Measurements from ENCODE around the gene ERN2.
"Not testable (repeated sequence)": the region's sequence is repeated elsewhere in the genome, so short reads cannot be mapped to it uniquely, and the experiment has no call there.

ERN2 gene

DNA sequence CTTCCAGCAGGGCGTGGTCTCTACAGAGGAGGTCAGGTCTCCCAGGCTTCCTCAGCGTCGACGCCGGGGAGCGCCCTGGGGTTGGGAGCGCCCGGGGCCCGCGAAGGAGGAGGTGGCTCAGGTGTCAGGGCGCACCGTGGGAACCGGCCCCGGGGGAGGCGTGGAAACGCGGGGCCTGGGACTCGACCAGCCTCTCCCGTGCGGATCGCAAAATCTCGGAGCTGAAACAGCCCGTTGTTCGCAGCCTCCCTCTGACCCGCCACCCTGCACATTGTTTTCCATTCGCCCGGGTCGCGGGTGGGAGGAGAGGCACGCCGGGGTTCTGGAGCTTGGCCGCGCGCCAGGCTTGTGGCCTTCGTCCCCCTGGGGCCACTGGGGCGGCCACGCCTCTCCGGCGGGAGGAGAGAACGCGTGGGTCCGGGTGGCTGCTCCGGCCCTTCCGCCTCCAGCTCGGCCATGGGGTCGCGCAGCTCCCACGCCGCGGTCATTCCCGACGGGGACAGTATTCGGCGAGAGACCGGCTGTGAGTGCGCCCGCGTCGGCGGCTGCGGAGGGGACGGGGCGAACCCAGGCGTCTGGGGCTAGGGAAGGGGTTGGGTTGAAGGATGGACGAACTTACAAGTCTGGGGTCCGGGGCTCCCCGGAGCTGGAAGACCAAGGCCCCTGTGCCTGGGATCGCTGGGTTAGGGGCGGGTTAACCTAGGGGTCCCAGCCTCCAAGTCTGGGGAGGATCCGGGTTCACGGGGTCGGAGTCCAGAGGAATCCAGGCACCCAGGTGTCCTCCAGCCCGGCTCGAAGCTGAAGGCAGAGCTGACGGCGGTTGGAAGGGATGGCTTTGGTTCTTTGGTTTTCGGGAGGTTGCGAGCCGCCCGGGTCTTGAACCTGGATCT lies 41.8 kb upstream of the ERN2 start, which contains the start of gene CHP2:
Gene CHP2 (plus strand): TSS at position 433 of the 890 bp plus-strand sequence. CDS start 24 bp downstream, at position 457.
- no peaks in the 10 kb centered on the region for H3K9me3 ChIP-seq (ENCODE audit: control insufficient read depth, low read length)
- TF ChIP-seq, protein P1, sequence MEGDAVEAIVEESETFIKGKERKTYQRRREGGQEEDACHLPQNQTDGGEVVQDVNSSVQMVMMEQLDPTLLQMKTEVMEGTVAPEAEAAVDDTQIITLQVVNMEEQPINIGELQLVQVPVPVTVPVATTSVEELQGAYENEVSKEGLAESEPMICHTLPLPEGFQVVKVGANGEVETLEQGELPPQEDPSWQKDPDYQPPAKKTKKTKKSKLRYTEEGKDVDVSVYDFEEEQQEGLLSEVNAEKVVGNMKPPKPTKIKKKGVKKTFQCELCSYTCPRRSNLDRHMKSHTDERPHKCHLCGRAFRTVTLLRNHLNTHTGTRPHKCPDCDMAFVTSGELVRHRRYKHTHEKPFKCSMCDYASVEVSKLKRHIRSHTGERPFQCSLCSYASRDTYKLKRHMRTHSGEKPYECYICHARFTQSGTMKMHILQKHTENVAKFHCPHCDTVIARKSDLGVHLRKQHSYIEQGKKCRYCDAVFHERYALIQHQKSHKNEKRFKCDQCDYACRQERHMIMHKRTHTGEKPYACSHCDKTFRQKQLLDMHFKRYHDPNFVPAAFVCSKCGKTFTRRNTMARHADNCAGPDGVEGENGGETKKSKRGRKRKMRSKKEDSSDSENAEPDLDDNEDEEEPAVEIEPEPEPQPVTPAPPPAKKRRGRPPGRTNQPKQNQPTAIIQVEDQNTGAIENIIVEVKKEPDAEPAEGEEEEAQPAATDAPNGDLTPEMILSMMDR (IDR thresholded peaks at IDR 0.05) = no peak
- peak within 1 kb of the TSS; percentile 69 for H3K4me2 ChIP-seq (ENCODE audit: low read length)
- H3K79me2 ChIP-seq = no peaks in the 10 kb centered on the region
- peak within 1 kb of the TSS; percentile 31 for H3K4me3 ChIP-seq (ENCODE audit: low read depth, low read length)
- no peaks in the 10 kb centered on the region for H3K4me1 ChIP-seq
- no peak within 1 kb of the TSS for H3K27ac ChIP-seq
- H3K9ac ChIP-seq = no peak within 1 kb of the TSS
- H3K36me3 ChIP-seq (ENCODE audit: control insufficient read depth, insufficient read depth, low read length) = no peaks in the 10 kb centered on the region
- peaks cover 4% of the 10 kb centered on the region for H3K27me3 ChIP-seq (ENCODE audit: control insufficient read depth, insufficient read depth, low read length)
- H2AFZ ChIP-seq = peak within 1 kb of the TSS; percentile 54

DNA sequence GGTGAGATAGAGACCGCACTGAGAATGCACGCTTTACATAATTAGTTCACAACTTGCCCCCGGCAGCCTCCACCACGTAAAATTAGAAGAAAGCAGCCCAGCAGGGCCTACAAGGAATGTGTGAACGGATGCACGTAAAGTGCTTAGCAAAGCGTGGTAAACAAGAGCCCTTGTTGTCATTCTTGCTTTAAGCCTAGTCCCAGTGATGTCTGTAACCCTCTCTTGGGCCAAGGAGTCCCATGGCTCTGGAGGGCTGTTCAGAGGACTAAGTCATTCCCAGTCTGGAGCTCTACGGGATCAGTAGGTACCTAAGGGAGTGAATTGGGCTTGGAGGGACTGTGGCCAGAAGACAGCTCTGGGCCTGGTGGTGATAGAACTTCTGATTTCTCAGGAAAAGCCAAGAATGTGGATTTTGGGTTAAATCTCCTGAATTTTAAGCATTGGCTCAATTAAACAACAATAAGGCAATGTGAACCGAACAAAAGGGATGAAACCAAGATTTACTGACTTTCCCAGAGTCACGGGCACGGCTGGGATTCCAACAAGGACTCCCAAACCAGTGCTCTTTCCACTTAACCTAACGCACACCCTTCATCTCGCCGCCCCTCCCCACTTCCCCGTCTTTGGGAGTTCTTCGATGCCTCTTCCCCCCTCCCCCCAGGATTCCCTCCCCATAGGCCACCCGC lies 41.0 kb upstream of the ERN2 start:
- Histone ChIP-seq H3K4me3 (ENCODE audit: low read depth, low read length) (peak overlapping the region; percentile 31), H3K27ac (no peak overlapping the region), H3K79me2 (no peaks in the 10 kb centered on the region), H3K9me3 (ENCODE audit: control insufficient read depth, low read length) (no peaks in the 10 kb centered on the region), H3K4me2 (ENCODE audit: low read length) (peak overlapping the region; percentile 69), H3K27me3 (ENCODE audit: control insufficient read depth, insufficient read depth, low read length) (peaks cover 4% of the 10 kb centered on the region), H3K9ac (no peak overlapping the region), H2AFZ (peak overlapping the region; percentile 54), H3K36me3 (ENCODE audit: control insufficient read depth, insufficient read depth, low read length) (no peaks in the 10 kb centered on the region), H3K4me1 (no peaks in the 10 kb centered on the region)
- TF ChIP-seq, protein P1 (IDR thresholded peaks at IDR 0.05) = no peak

DNA sequence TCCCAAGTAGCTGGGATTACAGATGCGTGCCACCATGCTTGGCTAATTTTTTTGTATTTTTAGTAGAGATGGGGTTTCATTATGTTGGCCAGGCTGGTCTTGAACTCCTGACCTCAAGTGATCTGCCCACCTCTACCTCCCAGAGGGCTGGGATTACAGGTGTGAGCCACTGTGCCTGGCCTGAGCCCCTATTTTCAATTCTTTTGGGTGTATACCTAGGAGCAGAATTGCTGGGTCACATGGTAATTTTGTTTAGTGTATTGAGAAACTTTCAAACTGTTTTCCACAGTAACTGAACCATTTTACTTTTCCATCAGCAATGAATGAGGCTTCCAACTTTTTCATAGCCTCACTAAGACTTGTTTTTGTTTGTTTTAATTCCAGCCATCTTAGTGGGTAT lies 38.0 kb upstream of the ERN2 start:
- H3K27me3 ChIP-seq (ENCODE audit: control insufficient read depth, insufficient read depth, low read length) = not testable (repeated sequence)

DNA sequence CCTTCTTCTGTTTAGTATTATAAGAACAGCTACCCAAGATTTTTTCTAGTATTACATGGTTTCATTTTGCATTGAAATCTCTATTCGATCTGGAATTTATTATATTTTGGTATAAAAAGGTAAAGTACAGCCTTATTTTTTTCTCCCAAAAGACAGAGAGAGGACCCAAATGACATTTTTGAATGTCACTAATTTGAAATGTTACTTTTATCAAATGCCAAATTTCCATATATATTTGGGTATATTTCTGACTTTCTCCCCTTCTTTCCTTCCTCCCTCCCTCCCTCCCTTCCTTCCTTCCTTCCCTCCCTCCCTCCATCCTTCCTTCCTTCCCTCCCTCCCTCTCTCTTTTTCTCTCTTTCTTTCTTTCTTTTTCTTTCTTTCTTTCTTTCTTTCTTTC lies 35.6 kb upstream of the ERN2 start:
- Histone ChIP-seq H3K4me3 (ENCODE audit: low read depth, low read length) (no peak overlapping the region), H3K9ac (no peak overlapping the region), H3K79me2 (no peaks in the 10 kb centered on the region), H3K9me3 (ENCODE audit: control insufficient read depth, low read length) (no peaks in the 10 kb centered on the region), H2AFZ (no peak overlapping the region), H3K27ac (no peak overlapping the region), H3K27me3 (ENCODE audit: control insufficient read depth, insufficient read depth, low read length) (no peaks in the 10 kb centered on the region), H3K4me1 (no peaks in the 10 kb centered on the region), H3K36me3 (ENCODE audit: control insufficient read depth, insufficient read depth, low read length) (no peaks in the 10 kb centered on the region), H3K4me2 (ENCODE audit: low read length) (no peak overlapping the region)
- TF ChIP-seq, protein P1 (IDR thresholded peaks at IDR 0.05) = no peak

More for the DNA sequence above, 38.0 kb upstream of the ERN2 start:
- H3K36me3 ChIP-seq (ENCODE audit: control insufficient read depth, insufficient read depth, low read length); H2AFZ ChIP-seq; H3K9me3 ChIP-seq (ENCODE audit: control insufficient read depth, low read length); H3K4me3 ChIP-seq (ENCODE audit: low read depth, low read length); H3K4me2 ChIP-seq (ENCODE audit: low read length); H3K4me1 ChIP-seq; H3K9ac ChIP-seq; H3K27ac ChIP-seq; H3K79me2 ChIP-seq: not testable (repeated sequence)

DNA sequence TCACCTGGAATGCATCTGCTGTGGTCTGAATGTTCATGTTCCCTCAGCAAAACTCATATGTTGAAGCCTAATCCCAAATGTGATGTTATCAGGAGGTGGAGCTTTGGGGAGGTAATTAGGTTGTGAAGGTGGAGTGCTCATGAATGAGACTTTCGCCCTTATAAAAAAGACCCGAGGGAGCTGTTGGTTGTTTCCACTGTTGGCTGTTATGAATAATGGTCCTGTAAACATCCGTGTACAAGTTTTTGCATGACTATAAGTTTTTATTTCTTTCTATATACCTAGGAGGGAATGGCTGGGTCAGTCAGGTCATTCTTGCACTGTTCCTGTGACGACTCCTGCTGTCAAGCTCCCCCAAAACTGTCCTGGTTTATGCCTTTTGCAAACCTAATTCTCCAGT lies 32.2 kb upstream of the ERN2 start:
- no peak overlapping the region for H3K9ac ChIP-seq
- no peaks in the 10 kb centered on the region for H3K4me1 ChIP-seq
- H3K4me2 ChIP-seq (ENCODE audit: low read length) = no peak overlapping the region
- no peaks in the 10 kb centered on the region for H3K79me2 ChIP-seq
- no peak overlapping the region for H2AFZ ChIP-seq
- H3K9me3 ChIP-seq (ENCODE audit: control insufficient read depth, low read length) = no peaks in the 10 kb centered on the region
- no peaks in the 10 kb centered on the region for H3K36me3 ChIP-seq (ENCODE audit: control insufficient read depth, insufficient read depth, low read length)
- TF ChIP-seq, protein P1 (IDR thresholded peaks at IDR 0.05) = no peak
- no peak overlapping the region for H3K4me3 ChIP-seq (ENCODE audit: low read depth, low read length)
- H3K27me3 ChIP-seq (ENCODE audit: control insufficient read depth, insufficient read depth, low read length) = no peaks in the 10 kb centered on the region
- no peak overlapping the region for H3K27ac ChIP-seq

All from parathyroid adenoma (tissue), 2 donors.